Measurements from ENCODE around the gene AHDC1.

DNA sequence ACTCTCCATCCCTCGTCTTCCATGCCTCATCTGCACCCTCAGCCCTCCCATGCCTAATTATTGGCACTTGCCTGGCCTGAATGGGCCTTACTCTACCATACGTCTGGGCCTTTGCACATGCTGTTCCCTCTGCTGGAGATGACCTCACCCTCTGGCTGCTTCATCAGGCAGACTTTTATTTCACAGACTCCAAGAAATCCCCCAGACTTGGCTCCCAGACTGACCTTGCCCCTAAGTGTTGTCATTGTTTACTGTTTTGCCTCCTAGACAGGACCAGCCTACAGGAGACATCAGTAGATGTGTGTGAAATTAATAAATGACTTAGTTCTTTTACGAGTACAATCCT lies 5.2 kb upstream of the AHDC1 start:
- TF ChIP-seq TAF1 (IDR thresholded peaks at IDR 0.05; ENCODE audit: low read depth) (no peak), NFIC (IDR thresholded peaks at IDR 0.05) (no peak), EP300 (IDR thresholded peaks at IDR 0.05; ENCODE audit: borderline replicate concordance) (no peak), ZBTB7A (IDR thresholded peaks at IDR 0.05; ENCODE audit: low read depth) (no peak), YY1 (IDR thresholded peaks at IDR 0.05; ENCODE audit: low read depth) (no peak)
- TF ChIP-seq, protein P1, sequence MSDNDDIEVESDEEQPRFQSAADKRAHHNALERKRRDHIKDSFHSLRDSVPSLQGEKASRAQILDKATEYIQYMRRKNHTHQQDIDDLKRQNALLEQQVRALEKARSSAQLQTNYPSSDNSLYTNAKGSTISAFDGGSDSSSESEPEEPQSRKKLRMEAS (IDR thresholded peaks at IDR 0.05), result no peak
- TF ChIP-seq, protein P2, sequence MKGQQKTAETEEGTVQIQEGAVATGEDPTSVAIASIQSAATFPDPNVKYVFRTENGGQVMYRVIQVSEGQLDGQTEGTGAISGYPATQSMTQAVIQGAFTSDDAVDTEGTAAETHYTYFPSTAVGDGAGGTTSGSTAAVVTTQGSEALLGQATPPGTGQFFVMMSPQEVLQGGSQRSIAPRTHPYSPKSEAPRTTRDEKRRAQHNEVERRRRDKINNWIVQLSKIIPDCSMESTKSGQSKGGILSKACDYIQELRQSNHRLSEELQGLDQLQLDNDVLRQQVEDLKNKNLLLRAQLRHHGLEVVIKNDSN (IDR thresholded peaks at IDR 0.05), result no peak

Data from Ishikawa (cell line).